Putamen (tissue), 1 donor: Measurements from ENCODE around the gene FECH.
A peak's percentile ranks its signal among the peaks of the same experiment; 100 is the strongest.
"Not testable (repeated sequence)": the region's sequence is repeated elsewhere in the genome, so short reads cannot be mapped to it uniquely, and the experiment has no call there.

Experiments used
- DNase-seq: peaks from one replicate; pipeline ENCODE4 v3.0.0-alpha.2; 2016; ENCODE audit warnings: low spot score

The FECH gene

GRCh38 chr18:57529151-57529550 is 57.4 kb downstream of the FECH start:
- no peak for DNase-seq

GRCh38 chr18:57527556-57528229 is 58.8 kb downstream of the FECH start:
- no peak for DNase-seq

GRCh38 chr18:57523171-57523956 is 63.1 kb downstream of the FECH start:
- DNase-seq, result peak; percentile 10

- DNase-seq, result not testable (repeated sequence)
These were observed 64.2 kb downstream of the FECH start for GRCh38 chr18:57522348-57522747.

GRCh38 chr18:57519668-57520424 is 66.7 kb downstream of the FECH start:
- no peak for DNase-seq

GRCh38 chr18:57518533-57518932 is 68.0 kb downstream of the FECH start:
- DNase-seq, result no peak

- DNase-seq, result no peak
These were observed 70.4 kb downstream of the FECH start for GRCh38 chr18:57516056-57516455.

- DNase-seq, result no peak
These were observed 81.3 kb downstream of the FECH start for GRCh38 chr18:57505231-57505630.

GRCh38 chr18:57502624-57503023 is 83.9 kb downstream of the FECH start:
- DNase-seq, result peak; percentile 9

- DNase-seq, result no peak
These were observed 87.7 kb downstream of the FECH start for GRCh38 chr18:57498682-57499256.
